ENCODE measurements around the gene VRK1. TPM values are rescaled to one million over a fixed set of nuclear protein-coding genes. Genes with fewer than 3 reads are reported as not detected.

Gene VRK1
- total and polyA plus RNA-seq, 2 of the 8 experiments (the other 6 are each of a cell fraction or from before 2014, with no cell fraction given) = 24.2 to 64.8 TPM

GRCh38 chr14:96790706-96791105 lies 6.5 kb upstream of the VRK1 start:
- no peak overlapping the region for H3K14ac ChIP-seq (ENCODE audit: insufficient read length)
- H2BK12ac ChIP-seq (ENCODE audit: low read depth, low read length) = no peak overlapping the region
- H3K9me3 ChIP-seq (ENCODE audit: insufficient read depth in 2 of 2, low read depth in 1 of 2, low read length in 1 of 2) = no peaks in the 10 kb centered on the region
- ChIA-PET POLR2A (ENCODE audit: partially characterized antibody) (no interaction called here), CTCF (ENCODE audit: partially characterized antibody) (no interaction called here)
- no peak overlapping the region for H2BK20ac ChIP-seq (ENCODE audit: low read length)
- no peak overlapping the region for H3K56ac ChIP-seq (replicated peaks; ENCODE audit: insufficient read length, low read depth, low read length)
- no peak overlapping the region for H4K8ac ChIP-seq (ENCODE audit: extremely low read depth, insufficient read depth, low read length)
- 0 out of 7 replicates have a peak, but pooled peaks cover 0 to 2% (median 0%) of the 10 kb centered on the region in 4 experiments for H3K27me3 ChIP-seq (replicated peaks in 1 of 4; ENCODE audit: control insufficient read depth in 3 of 4, extremely low read depth in 1 of 4, insufficient read depth in 3 of 4, low read length in 3 of 4)
- H3K9ac ChIP-seq (replicated peaks in 1 of 4; ENCODE audit: extremely low read depth in 1 of 4, low read depth in 3 of 4, low read length in 3 of 4) = no peak overlapping the region
- no peaks in the 10 kb centered on the region for H4K20me1 ChIP-seq (replicated peaks in 1 of 2; ENCODE audit: control insufficient read depth in 1 of 2, insufficient read depth in 2 of 2, low read length in 2 of 2)
- H2BK120ac ChIP-seq (replicated peaks; ENCODE audit: low read depth, low read length) = no peak overlapping the region
- no peaks in the 10 kb centered on the region for H3K23me2 ChIP-seq (ENCODE audit: low read depth, low read length)
- no peak overlapping the region for H2AFZ ChIP-seq (ENCODE audit: low read length)
- no peak overlapping the region for H4K5ac ChIP-seq (ENCODE audit: insufficient read length, low read depth, low read length)
- no peak overlapping the region for H3K4me3 ChIP-seq (ENCODE audit: extremely low read depth in 1 of 4, insufficient read depth in 2 of 4, low read depth in 3 of 4, low read length in 4 of 4)
- H3K36me3 ChIP-seq (ENCODE audit: control insufficient read depth in 2 of 4, insufficient read depth in 4 of 4, low read length in 3 of 4) = no peaks in the 10 kb centered on the region
- no peak overlapping the region for H3K18ac ChIP-seq (ENCODE audit: extremely low read depth, low read length)
- no peaks in the 10 kb centered on the region for H3K79me1 ChIP-seq (ENCODE audit: low read depth, low read length)
- no peak overlapping the region for H2AK5ac ChIP-seq (ENCODE audit: low read depth, low read length)
- no peak for DNase-seq (ENCODE audit: low read depth in 1 of 2, low spot score in 2 of 2)
- no peaks in the 10 kb centered on the region for H3K79me2 ChIP-seq (ENCODE audit: control insufficient read depth in 1 of 2, insufficient read depth in 2 of 2, low read length in 2 of 2)
- no peak overlapping the region for H2BK5ac ChIP-seq (ENCODE audit: low read depth, low read length)
- no peak overlapping the region for H3K4me2 ChIP-seq (ENCODE audit: insufficient read depth in 1 of 2, low read depth in 2 of 2, low read length in 2 of 2)
- 88% methylated on average over 1 of the region's 1 CpG; no CpG with 5 or more reads in 1 of the 2 experiments for WGBS, 2 experiments (ENCODE audit: extremely low coverage in 1 of 2, insufficient coverage in 1 of 2, insufficient read length in 1 of 2, insufficient replicate concordance in 2 of 2, low coverage in 1 of 2, low lambda C conversion rate in 2 of 2, missing lambda C conversion rate in 1 of 2)
- no peak overlapping the region for H3K23ac ChIP-seq (ENCODE audit: insufficient read length)
- H3K4ac ChIP-seq (replicated peaks; ENCODE audit: insufficient read length, low read depth, low read length) = no peak overlapping the region
- no peak for FAIRE-seq
- no peak overlapping the region for H4K91ac ChIP-seq (replicated peaks; ENCODE audit: insufficient read length, low read length)
- no peak overlapping the region for H3K27ac ChIP-seq (ENCODE audit: low read depth, low read length)
- no peak overlapping the region for H2BK15ac ChIP-seq (ENCODE audit: low read length)
- no peaks in the 10 kb centered on the region for H3K4me1 ChIP-seq (replicated peaks in 1 of 4; ENCODE audit: control insufficient read depth in 3 of 4, insufficient read depth in 4 of 4, low read length in 3 of 4)
- no peak for TF ChIP-seq EZH2 (IDR thresholded peaks at IDR 0.05; ENCODE audit: low read depth, low read length, severe bottlenecking)
- no peak for TF ChIP-seq KDM5A (IDR thresholded peaks at IDR 0.05; ENCODE audit: low read length)
- TF ChIP-seq HDAC6 (IDR thresholded peaks at IDR 0.05; ENCODE audit: low read depth, low read length) = no peak
- no peak for TF ChIP-seq CHD1 (IDR thresholded peaks at IDR 0.05; ENCODE audit: low read depth, low read length)
- TF ChIP-seq RBBP5 (IDR thresholded peaks at IDR 0.05; ENCODE audit: borderline replicate concordance, low read depth, low read length) = no peak
- TF ChIP-seq BCL11A (IDR thresholded peaks at IDR 0.05; ENCODE audit: low read depth in 2 of 2, low read length in 2 of 2) = no peak
- no peak for TF ChIP-seq HDAC2 (IDR thresholded peaks at IDR 0.05; ENCODE audit: borderline replicate concordance in 1 of 2, low read depth in 2 of 2, low read length in 2 of 2)
- TF ChIP-seq E2F6 (IDR thresholded peaks at IDR 0.05) = no peak
- TF ChIP-seq TAF7 (optimal IDR thresholded peaks at IDR 0.05; ENCODE audit: borderline replicate concordance, low read depth, low read length) = no peak
- no peak for TF ChIP-seq GTF2F1 (IDR thresholded peaks at IDR 0.05; ENCODE audit: borderline replicate concordance, low read depth, low read length)
- no peak for TF ChIP-seq BACH1 (IDR thresholded peaks at IDR 0.05; ENCODE audit: low read length)
- no peak for TF ChIP-seq POU5F1 (IDR thresholded peaks at IDR 0.05; ENCODE audit: low read depth, low read length)
- no peak for TF ChIP-seq SUZ12 (IDR thresholded peaks at IDR 0.05; ENCODE audit: low read length)
- no peak for TF ChIP-seq SIRT6 (IDR thresholded peaks at IDR 0.05; ENCODE audit: low read length)

Measured in H1 (cell line).